WTC11 (cell line): Measurements from ENCODE around the gene PLCE1. TPM values are rescaled to one million over a fixed set of nuclear protein-coding genes. Genes with fewer than 3 reads are reported as not detected.

Source experiments
- ATAC-seq: fragments of 200-7000 bp; cut with Tn5 transposase; 2 replicates; pipeline ENCODE4 v1.10.0; 2021; ENCODE audit warnings: mild to moderate bottlenecking, moderate library complexity
- CTCF ChIA-PET: fragments of 300-600 bp; sonication (Branson Sonifier 250); formaldehyde crosslinking; loops from one replicate; lab custom pipeline; 2021; ENCODE audit warnings: antibody characterized with exemption; lab: Charles Lee
- POLR2A ChIA-PET: fragments of 350-600 bp; sonication (Branson Sonifier 250); formaldehyde crosslinking; loops from one replicate; lab custom pipeline; 2021; ENCODE audit warnings: antibody characterized with exemption; lab: Charles Lee
- DNase-seq: peaks from one replicate; pipeline ENCODE4 v3.0.0; 2021; ENCODE audit warnings: low spot score
- H3K27ac Mint-ChIP-seq: 2 replicates; pipeline ENCODE4 v1.8.0; 2021; ENCODE audit warnings: mixed read lengths
- H3K27me3 Mint-ChIP-seq: 2 replicates; pipeline ENCODE4 v1.8.0; 2021; ENCODE audit warnings: low read depth, mild to moderate bottlenecking, moderate library complexity, mixed read lengths
- H3K36me3 Mint-ChIP-seq: 2 replicates; pipeline ENCODE4 v1.8.0; 2021; ENCODE audit warnings: mixed read lengths
- H3K4me1 Mint-ChIP-seq: 2 replicates; pipeline ENCODE4 v1.8.0; 2022; ENCODE audit warnings: mixed read lengths
- H3K4me3 Mint-ChIP-seq: 2 replicates; pipeline ENCODE4 v1.8.0; 2021; ENCODE audit warnings: mild to moderate bottlenecking, moderate library complexity, mixed read lengths
- H3K9me3 Mint-ChIP-seq: 2 replicates; pipeline ENCODE4 v1.8.0; 2021; ENCODE audit warnings: mixed read lengths
- CBFB ChIP-seq: sonication (generic); formaldehyde crosslinking; IDR thresholded peaks from 2 replicates; pipeline ENCODE4 v1.8.1; 2022; ENCODE audit warnings: mild to moderate bottlenecking, low read depth, missing genetic modification reagents
- FOXP1 ChIP-seq: sonication (generic); formaldehyde crosslinking; IDR thresholded peaks from 2 replicates; pipeline ENCODE4 v1.8.0; 2022; ENCODE audit warnings: missing genetic modification reagents, mild to moderate bottlenecking, moderate library complexity, borderline replicate concordance
- MXD4 ChIP-seq: fragments of 250-450 bp; sonication (Bioruptor Pico); IDR thresholded peaks from 2 replicates; pipeline ENCODE4 v1.8.0; 2021; ENCODE audit warnings: mild to moderate bottlenecking, moderate library complexity, borderline replicate concordance
- MYBL2 ChIP-seq: sonication (generic); formaldehyde crosslinking; IDR thresholded peaks from 2 replicates; pipeline ENCODE4 v1.8.1; 2023; ENCODE audit warnings: mild to moderate bottlenecking, moderate library complexity, missing genetic modification reagents
- NFE2L1 ChIP-seq: sonication (generic); formaldehyde crosslinking; IDR thresholded peaks from 2 replicates; pipeline ENCODE4 v1.8.1; 2023; ENCODE audit warnings: missing genetic modification reagents
- NR3C1 ChIP-seq: sonication (generic); formaldehyde crosslinking; conservative IDR thresholded peaks from 2 replicates; pipeline ENCODE4 v1.8.1; 2023; ENCODE audit warnings: low read depth, mild to moderate bottlenecking, missing genetic modification reagents
- PRRX2 ChIP-seq: fragments of 250-450 bp; sonication (Bioruptor Pico); IDR thresholded peaks from 2 replicates; pipeline ENCODE4 v1.8.0; 2021; ENCODE audit warnings: mild to moderate bottlenecking
- RELA ChIP-seq: sonication (generic); formaldehyde crosslinking; IDR thresholded peaks from 2 replicates; pipeline ENCODE4 v1.8.1; 2022; ENCODE audit warnings: missing genetic modification reagents, mild to moderate bottlenecking, borderline replicate concordance
- SMAD3 ChIP-seq: sonication (generic); formaldehyde crosslinking; IDR thresholded peaks from 2 replicates; pipeline ENCODE4 v1.8.0; 2022; ENCODE audit warnings: missing genetic modification reagents, mild to moderate bottlenecking, borderline replicate concordance
- TCF7 ChIP-seq: sonication (generic); formaldehyde crosslinking; IDR thresholded peaks from 2 replicates; pipeline ENCODE4 v1.8.0; 2022; ENCODE audit warnings: mild to moderate bottlenecking, low read depth, missing genetic modification reagents, moderate library complexity
- USF2 ChIP-seq: sonication (generic); formaldehyde crosslinking; IDR thresholded peaks from 2 replicates; pipeline ENCODE4 v1.8.1; 2023; ENCODE audit warnings: mild to moderate bottlenecking, missing genetic modification reagents, moderate library complexity
- ZMAT4 ChIP-seq: fragments of 250-450 bp; sonication (Bioruptor Pico); IDR thresholded peaks from 2 replicates; pipeline ENCODE4 v1.9.0; 2021; ENCODE audit warnings: mild to moderate bottlenecking
- ZNF138 ChIP-seq: sonication (generic); formaldehyde crosslinking; conservative IDR thresholded peaks from 2 replicates; pipeline ENCODE4 v1.8.1; 2022; ENCODE audit warnings: mild to moderate bottlenecking, moderate library complexity, missing genetic modification reagents
- ZNF263 ChIP-seq: sonication (generic); formaldehyde crosslinking; IDR thresholded peaks from 2 replicates; pipeline ENCODE4 v1.8.1; 2022; ENCODE audit warnings: low read depth, mild to moderate bottlenecking, moderate library complexity, missing genetic modification reagents
- total RNA-seq: library from RNA; stranded (reverse); gene quantifications from 3 replicates; pipeline ENCODE4 v1.2.3, GENCODE V29; 2021
- TF ChIP-seq, protein P1 (sequence below): sonication (generic); formaldehyde crosslinking; IDR thresholded peaks from 2 replicates; pipeline ENCODE4 v1.8.0; 2022; ENCODE audit warnings: missing genetic modification reagents
- TF ChIP-seq, protein P2 (sequence below): sonication (generic); formaldehyde crosslinking; IDR thresholded peaks from 2 replicates; pipeline ENCODE4 v1.8.1; 2023; ENCODE audit warnings: mild to moderate bottlenecking, missing genetic modification reagents
- TF ChIP-seq, protein P3 (sequence below): sonication (generic); formaldehyde crosslinking; IDR thresholded peaks from 2 replicates; pipeline ENCODE4 v1.8.1; 2022; ENCODE audit warnings: low read depth, missing genetic modification reagents, borderline replicate concordance
- TF ChIP-seq, protein P4 (sequence below): sonication (generic); formaldehyde crosslinking; IDR thresholded peaks from 2 replicates; pipeline ENCODE4 v1.8.0; 2022; ENCODE audit warnings: mild to moderate bottlenecking, missing genetic modification reagents

The PLCE1 gene
- total RNA-seq, 1 experiment from 2014 or later = 0.11 TPM

DNA sequence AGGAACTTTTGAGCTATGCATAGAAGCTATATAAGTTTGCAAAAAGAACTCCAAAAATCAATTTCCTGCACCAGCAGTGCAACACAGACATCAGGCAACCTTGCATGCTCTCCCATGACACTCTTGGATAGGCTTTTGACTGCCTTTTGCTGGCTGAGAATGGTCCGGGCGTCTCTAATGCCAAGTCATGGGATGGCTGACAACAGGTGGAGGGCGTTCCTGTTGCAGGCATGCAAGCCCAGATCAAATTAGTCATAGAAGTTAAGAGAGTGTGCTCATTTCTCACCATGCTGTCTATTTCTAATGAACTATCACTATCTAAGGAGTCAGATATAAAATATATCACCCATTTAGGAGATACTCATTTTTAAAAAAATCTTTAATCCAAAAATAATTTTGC, 8.4 kb downstream of the PLCE1 start:
- ChIA-PET CTCF (interaction anchor here (1.3 kb wide), 1 partner anchor 10 kb away, joined by 3 read pairs; no protein-coding TSS in a partner anchor), POLR2A (no interaction called here)
- no peak for DNase-seq

More for the DNA sequence above, 8.4 kb downstream of the PLCE1 start:
- H3K9me3 Mint-ChIP-seq = no peaks in the 10 kb centered on the region
- peaks cover 20% of the 10 kb centered on the region for H3K27me3 Mint-ChIP-seq
- H3K4me1 Mint-ChIP-seq = peaks cover 6% of the 10 kb centered on the region
- H3K4me3 Mint-ChIP-seq = no peak overlapping the region
- no peak for ATAC-seq
- no peaks in the 10 kb centered on the region for H3K36me3 Mint-ChIP-seq
- TF ChIP-seq ZMAT4 (CRISPR knock-in tag) (no peak), CBFB (CRISPR knock-in tag) (no peak), FOXP1 (CRISPR knock-in tag) (no peak), MXD4 (CRISPR knock-in tag) (no peak), NR3C1 (CRISPR knock-in tag) (no peak), TCF7 (no peak), ZNF263 (no peak), NFE2L1 (CRISPR knock-in tag) (no peak), ZNF138 (no peak), SMAD3 (CRISPR knock-in tag) (no peak), MYBL2 (CRISPR knock-in tag) (no peak), RELA (no peak), USF2 (CRISPR knock-in tag) (no peak), PRRX2 (CRISPR knock-in tag) (no peak)
- TF ChIP-seq, protein P1, sequence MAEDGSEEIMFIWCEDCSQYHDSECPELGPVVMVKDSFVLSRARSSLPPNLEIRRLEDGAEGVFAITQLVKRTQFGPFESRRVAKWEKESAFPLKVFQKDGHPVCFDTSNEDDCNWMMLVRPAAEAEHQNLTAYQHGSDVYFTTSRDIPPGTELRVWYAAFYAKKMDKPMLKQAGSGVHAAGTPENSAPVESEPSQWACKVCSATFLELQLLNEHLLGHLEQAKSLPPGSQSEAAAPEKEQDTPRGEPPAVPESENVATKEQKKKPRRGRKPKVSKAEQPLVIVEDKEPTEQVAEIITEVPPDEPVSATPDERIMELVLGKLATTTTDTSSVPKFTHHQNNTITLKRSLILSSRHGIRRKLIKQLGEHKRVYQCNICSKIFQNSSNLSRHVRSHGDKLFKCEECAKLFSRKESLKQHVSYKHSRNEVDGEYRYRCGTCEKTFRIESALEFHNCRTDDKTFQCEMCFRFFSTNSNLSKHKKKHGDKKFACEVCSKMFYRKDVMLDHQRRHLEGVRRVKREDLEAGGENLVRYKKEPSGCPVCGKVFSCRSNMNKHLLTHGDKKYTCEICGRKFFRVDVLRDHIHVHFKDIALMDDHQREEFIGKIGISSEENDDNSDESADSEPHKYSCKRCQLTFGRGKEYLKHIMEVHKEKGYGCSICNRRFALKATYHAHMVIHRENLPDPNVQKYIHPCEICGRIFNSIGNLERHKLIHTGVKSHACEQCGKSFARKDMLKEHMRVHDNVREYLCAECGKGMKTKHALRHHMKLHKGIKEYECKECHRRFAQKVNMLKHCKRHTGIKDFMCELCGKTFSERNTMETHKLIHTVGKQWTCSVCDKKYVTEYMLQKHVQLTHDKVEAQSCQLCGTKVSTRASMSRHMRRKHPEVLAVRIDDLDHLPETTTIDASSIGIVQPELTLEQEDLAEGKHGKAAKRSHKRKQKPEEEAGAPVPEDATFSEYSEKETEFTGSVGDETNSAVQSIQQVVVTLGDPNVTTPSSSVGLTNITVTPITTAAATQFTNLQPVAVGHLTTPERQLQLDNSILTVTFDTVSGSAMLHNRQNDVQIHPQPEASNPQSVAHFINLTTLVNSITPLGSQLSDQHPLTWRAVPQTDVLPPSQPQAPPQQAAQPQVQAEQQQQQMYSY (CRISPR knock-in tag) = no peak
- TF ChIP-seq, protein P2, sequence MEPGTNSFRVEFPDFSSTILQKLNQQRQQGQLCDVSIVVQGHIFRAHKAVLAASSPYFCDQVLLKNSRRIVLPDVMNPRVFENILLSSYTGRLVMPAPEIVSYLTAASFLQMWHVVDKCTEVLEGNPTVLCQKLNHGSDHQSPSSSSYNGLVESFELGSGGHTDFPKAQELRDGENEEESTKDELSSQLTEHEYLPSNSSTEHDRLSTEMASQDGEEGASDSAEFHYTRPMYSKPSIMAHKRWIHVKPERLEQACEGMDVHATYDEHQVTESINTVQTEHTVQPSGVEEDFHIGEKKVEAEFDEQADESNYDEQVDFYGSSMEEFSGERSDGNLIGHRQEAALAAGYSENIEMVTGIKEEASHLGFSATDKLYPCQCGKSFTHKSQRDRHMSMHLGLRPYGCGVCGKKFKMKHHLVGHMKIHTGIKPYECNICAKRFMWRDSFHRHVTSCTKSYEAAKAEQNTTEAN = no peak
- TF ChIP-seq, protein P3, sequence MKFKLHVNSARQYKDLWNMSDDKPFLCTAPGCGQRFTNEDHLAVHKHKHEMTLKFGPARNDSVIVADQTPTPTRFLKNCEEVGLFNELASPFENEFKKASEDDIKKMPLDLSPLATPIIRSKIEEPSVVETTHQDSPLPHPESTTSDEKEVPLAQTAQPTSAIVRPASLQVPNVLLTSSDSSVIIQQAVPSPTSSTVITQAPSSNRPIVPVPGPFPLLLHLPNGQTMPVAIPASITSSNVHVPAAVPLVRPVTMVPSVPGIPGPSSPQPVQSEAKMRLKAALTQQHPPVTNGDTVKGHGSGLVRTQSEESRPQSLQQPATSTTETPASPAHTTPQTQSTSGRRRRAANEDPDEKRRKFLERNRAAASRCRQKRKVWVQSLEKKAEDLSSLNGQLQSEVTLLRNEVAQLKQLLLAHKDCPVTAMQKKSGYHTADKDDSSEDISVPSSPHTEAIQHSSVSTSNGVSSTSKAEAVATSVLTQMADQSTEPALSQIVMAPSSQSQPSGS (CRISPR knock-in tag) = no peak
- TF ChIP-seq, protein P4, sequence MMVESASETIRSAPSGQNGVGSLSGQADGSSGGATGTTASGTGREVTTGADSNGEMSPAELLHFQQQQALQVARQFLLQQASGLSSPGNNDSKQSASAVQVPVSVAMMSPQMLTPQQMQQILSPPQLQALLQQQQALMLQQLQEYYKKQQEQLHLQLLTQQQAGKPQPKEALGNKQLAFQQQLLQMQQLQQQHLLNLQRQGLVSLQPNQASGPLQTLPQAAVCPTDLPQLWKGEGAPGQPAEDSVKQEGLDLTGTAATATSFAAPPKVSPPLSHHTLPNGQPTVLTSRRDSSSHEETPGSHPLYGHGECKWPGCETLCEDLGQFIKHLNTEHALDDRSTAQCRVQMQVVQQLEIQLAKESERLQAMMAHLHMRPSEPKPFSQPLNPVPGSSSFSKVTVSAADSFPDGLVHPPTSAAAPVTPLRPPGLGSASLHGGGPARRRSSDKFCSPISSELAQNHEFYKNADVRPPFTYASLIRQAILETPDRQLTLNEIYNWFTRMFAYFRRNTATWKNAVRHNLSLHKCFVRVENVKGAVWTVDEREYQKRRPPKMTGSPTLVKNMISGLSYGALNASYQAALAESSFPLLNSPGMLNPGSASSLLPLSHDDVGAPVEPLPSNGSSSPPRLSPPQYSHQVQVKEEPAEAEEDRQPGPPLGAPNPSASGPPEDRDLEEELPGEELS = no peak
- H3K27ac Mint-ChIP-seq = no peak overlapping the region
